ENCODE data around the gene DIABLO. TPM values are rescaled to one million over a fixed set of nuclear protein-coding genes. Genes with fewer than 3 reads are reported as not detected.

The DIABLO gene
- polyA plus RNA-seq, 4 donors: 54.0 to 68.4 (median 57.8) TPM

- Histone ChIP-seq H3K27me3 (ENCODE audit: control insufficient read depth in 3 of 3, insufficient read depth in 3 of 3, low read length in 3 of 3) (no peaks in the 10 kb centered on the region), H3K36me3 (ENCODE audit: control insufficient read depth in 3 of 3, insufficient read depth in 2 of 3, low read depth in 1 of 3, low read length in 3 of 3) (peaks cover 3 to 45% (median 23%) of the 10 kb centered on the region in 3 donors), H3K4me1 (ENCODE audit: control insufficient read depth in 3 of 3, insufficient read depth in 2 of 3, low read depth in 1 of 3, low read length in 2 of 3) (no peaks in the 10 kb centered on the region), H3K9me3 (ENCODE audit: control insufficient read depth in 2 of 2, insufficient read depth in 1 of 2, low read depth in 1 of 2, low read length in 1 of 2) (no peaks in the 10 kb centered on the region), H3K4me3 (ENCODE audit: low read depth in 1 of 3, low read length in 3 of 3) (no peak overlapping the region), H3K27ac (ENCODE audit: low read depth in 1 of 3, low read length in 2 of 3) (no peak overlapping the region)
- DNase-seq (no peak), FAIRE-seq (no peak)
- 92 to 97% (median 96%) methylated on average over 10 of the region's 10 CpGs for WGBS, 3 donors
Observed at GRCh38 chr12:122232691-122233090, 6.8 kb upstream of the DIABLO start.

- H3K4me1 ChIP-seq (ENCODE audit: control insufficient read depth in 3 of 3, insufficient read depth in 2 of 3, low read depth in 1 of 3, low read length in 2 of 3): peaks cover 0 to 6% (median 0%) of the 10 kb centered on the region in 3 donors
- WGBS, 3 donors: 74 to 85% (median 77%) methylated on average over 6 of the region's 6 CpGs
- DNase-seq (no peak), FAIRE-seq (no peak)
- no peaks in the 10 kb centered on the region for H3K27me3 ChIP-seq (ENCODE audit: control insufficient read depth in 3 of 3, insufficient read depth in 3 of 3, low read length in 3 of 3)
- no peak overlapping the region for H3K27ac ChIP-seq (ENCODE audit: low read depth in 1 of 3, low read length in 2 of 3)
- H3K4me3 ChIP-seq (ENCODE audit: low read depth in 1 of 3, low read length in 3 of 3): no peak overlapping the region
- no peaks in the 10 kb centered on the region for H3K9me3 ChIP-seq (ENCODE audit: control insufficient read depth in 2 of 2, insufficient read depth in 1 of 2, low read depth in 1 of 2, low read length in 1 of 2)
- peaks cover 0 to 51% (median 18%) of the 10 kb centered on the region in 3 donors for H3K36me3 ChIP-seq (ENCODE audit: control insufficient read depth in 3 of 3, insufficient read depth in 2 of 3, low read depth in 1 of 3, low read length in 3 of 3)
Observed at GRCh38 chr12:122230798-122231197, 4.9 kb upstream of the DIABLO start.

- H3K36me3 ChIP-seq (ENCODE audit: control insufficient read depth in 3 of 3, insufficient read depth in 2 of 3, low read depth in 1 of 3, low read length in 3 of 3): peaks cover 0 to 44% (median 15%) of the 10 kb centered on the region in 3 donors
- H3K27ac ChIP-seq (ENCODE audit: low read depth in 1 of 3, low read length in 2 of 3): no peak overlapping the region
- H3K9me3 ChIP-seq (ENCODE audit: control insufficient read depth in 2 of 2, insufficient read depth in 1 of 2, low read depth in 1 of 2, low read length in 1 of 2): no peaks in the 10 kb centered on the region
- no peak for FAIRE-seq
- 82 to 92% (median 87%) methylated on average over 5 of the region's 5 CpGs for WGBS, 3 donors
- H3K4me3 ChIP-seq (ENCODE audit: low read depth in 1 of 3, low read length in 3 of 3): no peak overlapping the region
- peaks cover 0 to 14% (median 3%) of the 10 kb centered on the region in 3 donors for H3K4me1 ChIP-seq (ENCODE audit: control insufficient read depth in 3 of 3, insufficient read depth in 2 of 3, low read depth in 1 of 3, low read length in 2 of 3)
- no peak for DNase-seq
- no peaks in the 10 kb centered on the region for H3K27me3 ChIP-seq (ENCODE audit: control insufficient read depth in 3 of 3, insufficient read depth in 3 of 3, low read length in 3 of 3)
Observed at GRCh38 chr12:122228092-122228491, 2.2 kb upstream of the DIABLO start.

GRCh38 chr12:122227341-122227740, 1.5 kb upstream of the DIABLO start:
- Histone ChIP-seq H3K4me3 (ENCODE audit: low read depth in 1 of 3, low read length in 3 of 3) (peak overlapping the region in 1 of 3 donors; percentile 13), H3K27me3 (ENCODE audit: control insufficient read depth in 3 of 3, insufficient read depth in 3 of 3, low read length in 3 of 3) (no peaks in the 10 kb centered on the region), H3K9me3 (ENCODE audit: control insufficient read depth in 2 of 2, insufficient read depth in 1 of 2, low read depth in 1 of 2, low read length in 1 of 2) (no peaks in the 10 kb centered on the region), H3K4me1 (ENCODE audit: control insufficient read depth in 3 of 3, insufficient read depth in 2 of 3, low read depth in 1 of 3, low read length in 2 of 3) (peaks cover 0 to 14% (median 3%) of the 10 kb centered on the region in 3 donors), H3K27ac (ENCODE audit: low read depth in 1 of 3, low read length in 2 of 3) (peak overlapping the region in 1 of 3 donors; percentile 30), H3K36me3 (ENCODE audit: control insufficient read depth in 3 of 3, insufficient read depth in 2 of 3, low read depth in 1 of 3, low read length in 3 of 3) (peaks cover 0 to 45% (median 11%) of the 10 kb centered on the region in 3 donors)
- WGBS, 3 donors: 81 to 92% (median 86%) methylated on average over 17 of the region's 17 CpGs
- FAIRE-seq: no peak
- DNase-seq: no peak

GRCh38 chr12:122226366-122227125, 694 bp upstream of the DIABLO start:
- FAIRE-seq (no peak), DNase-seq (no peak)
- peak overlapping the region; percentile 29 to 45 (median 42) for H3K27ac ChIP-seq (ENCODE audit: low read depth in 1 of 3, low read length in 2 of 3)
- peaks cover 0 to 45% (median 10%) of the 10 kb centered on the region in 3 donors for H3K36me3 ChIP-seq (ENCODE audit: control insufficient read depth in 3 of 3, insufficient read depth in 2 of 3, low read depth in 1 of 3, low read length in 3 of 3)
- peaks cover 0 to 14% (median 3%) of the 10 kb centered on the region in 3 donors for H3K4me1 ChIP-seq (ENCODE audit: control insufficient read depth in 3 of 3, insufficient read depth in 2 of 3, low read depth in 1 of 3, low read length in 2 of 3)
- WGBS, 3 donors: 8 to 19% (median 15%) methylated on average over 45 to 55 of the region's 55 CpGs
- H3K9me3 ChIP-seq (ENCODE audit: control insufficient read depth in 2 of 2, insufficient read depth in 1 of 2, low read depth in 1 of 2, low read length in 1 of 2): no peaks in the 10 kb centered on the region
- H3K27me3 ChIP-seq (ENCODE audit: control insufficient read depth in 3 of 3, insufficient read depth in 3 of 3, low read length in 3 of 3): no peaks in the 10 kb centered on the region
- peak overlapping the region in 2 of 3 donors; percentile 13 to 33 for H3K4me3 ChIP-seq (ENCODE audit: low read depth in 1 of 3, low read length in 3 of 3)

- Histone ChIP-seq H3K27ac (ENCODE audit: low read depth in 1 of 3, low read length in 2 of 3) (no peak overlapping the region), H3K4me3 (ENCODE audit: low read depth in 1 of 3, low read length in 3 of 3) (no peak overlapping the region), H3K9me3 (ENCODE audit: control insufficient read depth in 2 of 2, insufficient read depth in 1 of 2, low read depth in 1 of 2, low read length in 1 of 2) (no peaks in the 10 kb centered on the region), H3K27me3 (ENCODE audit: control insufficient read depth in 3 of 3, insufficient read depth in 3 of 3, low read length in 3 of 3) (no peaks in the 10 kb centered on the region), H3K36me3 (ENCODE audit: control insufficient read depth in 3 of 3, insufficient read depth in 2 of 3, low read depth in 1 of 3, low read length in 3 of 3) (peaks cover 7 to 58% (median 12%) of the 10 kb centered on the region in 3 donors), H3K4me1 (ENCODE audit: control insufficient read depth in 3 of 3, insufficient read depth in 2 of 3, low read depth in 1 of 3, low read length in 2 of 3) (no peaks in the 10 kb centered on the region)
- 92 to 100% (median 100%) methylated on average over 1 of the region's 1 CpG for WGBS, 3 donors
- FAIRE-seq (no peak), DNase-seq (no peak)
Observed at GRCh38 chr12:122216445-122216844, 9.4 kb downstream of the DIABLO start.

GRCh38 chr12:122215771-122216170, 10.1 kb downstream of the DIABLO start:
- Histone ChIP-seq H3K27me3 (ENCODE audit: control insufficient read depth in 3 of 3, insufficient read depth in 3 of 3, low read length in 3 of 3) (no peaks in the 10 kb centered on the region), H3K27ac (ENCODE audit: low read depth in 1 of 3, low read length in 2 of 3) (no peak overlapping the region), H3K4me3 (ENCODE audit: low read depth in 1 of 3, low read length in 3 of 3) (no peak overlapping the region), H3K36me3 (ENCODE audit: control insufficient read depth in 3 of 3, insufficient read depth in 2 of 3, low read depth in 1 of 3, low read length in 3 of 3) (peaks cover 7 to 61% (median 12%) of the 10 kb centered on the region in 3 donors), H3K4me1 (ENCODE audit: control insufficient read depth in 3 of 3, insufficient read depth in 2 of 3, low read depth in 1 of 3, low read length in 2 of 3) (no peaks in the 10 kb centered on the region), H3K9me3 (ENCODE audit: control insufficient read depth in 2 of 2, insufficient read depth in 1 of 2, low read depth in 1 of 2, low read length in 1 of 2) (no peaks in the 10 kb centered on the region)
- FAIRE-seq (no peak), DNase-seq (no peak)
- 84 to 90% (median 89%) methylated on average over 5 of the region's 5 CpGs for WGBS, 3 donors

GRCh38 chr12:122208073-122208820, 17.6 kb downstream of the DIABLO start:
- WGBS, 3 donors: 92% methylated on average over 18 of the region's 18 CpGs
- FAIRE-seq (no peak), DNase-seq (no peak)
- Histone ChIP-seq H3K4me1 (ENCODE audit: control insufficient read depth in 3 of 3, insufficient read depth in 2 of 3, low read depth in 1 of 3, low read length in 2 of 3) (peaks cover 0 to 2% (median 0%) of the 10 kb centered on the region in 3 donors), H3K27ac (ENCODE audit: low read depth in 1 of 3, low read length in 2 of 3) (no peak overlapping the region), H3K27me3 (ENCODE audit: control insufficient read depth in 3 of 3, insufficient read depth in 3 of 3, low read length in 3 of 3) (peaks cover 2 to 25% (median 7%) of the 10 kb centered on the region in 3 donors), H3K36me3 (ENCODE audit: control insufficient read depth in 3 of 3, insufficient read depth in 2 of 3, low read depth in 1 of 3, low read length in 3 of 3) (peaks cover 13 to 61% (median 17%) of the 10 kb centered on the region in 3 donors), H3K4me3 (ENCODE audit: low read depth in 1 of 3, low read length in 3 of 3) (no peak overlapping the region), H3K9me3 (ENCODE audit: control insufficient read depth in 2 of 2, insufficient read depth in 1 of 2, low read depth in 1 of 2, low read length in 1 of 2) (no peaks in the 10 kb centered on the region)

Data from small intestine (tissue), 7 donors.